ENCODE results near the gene CCR5AS.

DNA sequence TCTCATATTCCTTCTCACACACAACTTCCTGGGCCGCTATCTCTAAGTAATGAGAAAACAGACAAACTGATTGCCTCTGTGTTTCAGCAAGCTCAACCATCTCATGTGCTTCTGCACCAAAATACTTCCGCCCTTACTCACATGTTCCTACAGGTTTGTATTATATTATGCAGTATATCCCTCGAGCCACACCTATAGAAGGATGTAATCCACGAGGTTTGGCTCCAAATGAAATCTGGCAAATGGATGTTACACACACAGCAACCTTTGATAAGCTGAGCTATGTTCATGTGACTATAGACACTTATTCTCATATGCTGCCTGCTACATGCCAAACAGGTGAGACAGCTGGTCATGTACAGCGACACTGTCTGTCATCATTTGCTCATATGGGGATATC, 22.8 kb upstream of the CCR5AS start:
- TF ChIP-seq, protein P1, sequence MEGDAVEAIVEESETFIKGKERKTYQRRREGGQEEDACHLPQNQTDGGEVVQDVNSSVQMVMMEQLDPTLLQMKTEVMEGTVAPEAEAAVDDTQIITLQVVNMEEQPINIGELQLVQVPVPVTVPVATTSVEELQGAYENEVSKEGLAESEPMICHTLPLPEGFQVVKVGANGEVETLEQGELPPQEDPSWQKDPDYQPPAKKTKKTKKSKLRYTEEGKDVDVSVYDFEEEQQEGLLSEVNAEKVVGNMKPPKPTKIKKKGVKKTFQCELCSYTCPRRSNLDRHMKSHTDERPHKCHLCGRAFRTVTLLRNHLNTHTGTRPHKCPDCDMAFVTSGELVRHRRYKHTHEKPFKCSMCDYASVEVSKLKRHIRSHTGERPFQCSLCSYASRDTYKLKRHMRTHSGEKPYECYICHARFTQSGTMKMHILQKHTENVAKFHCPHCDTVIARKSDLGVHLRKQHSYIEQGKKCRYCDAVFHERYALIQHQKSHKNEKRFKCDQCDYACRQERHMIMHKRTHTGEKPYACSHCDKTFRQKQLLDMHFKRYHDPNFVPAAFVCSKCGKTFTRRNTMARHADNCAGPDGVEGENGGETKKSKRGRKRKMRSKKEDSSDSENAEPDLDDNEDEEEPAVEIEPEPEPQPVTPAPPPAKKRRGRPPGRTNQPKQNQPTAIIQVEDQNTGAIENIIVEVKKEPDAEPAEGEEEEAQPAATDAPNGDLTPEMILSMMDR (IDR thresholded peaks at IDR 0.05; ENCODE audit: poor library complexity) = no peak
- TF ChIP-seq EZH2phosphoT487 (IDR thresholded peaks at IDR 0.05; ENCODE audit: low read depth, severe bottlenecking, unreplicated experiment) = no peak

All from hepatocyte (in vitro differentiated cells).